ENCODE data around the gene TEAD3. TPM values are rescaled to one million over a fixed set of nuclear protein-coding genes. Genes with fewer than 3 reads are reported as not detected.

TEAD3 gene
- total RNA-seq, 1 donor from 2014 or later: 57.1 TPM

GRCh38 chr6:35425284-35425683 is 71.6 kb downstream of the TEAD3 start:
- H3K27ac Mint-ChIP-seq (ENCODE audit: unreplicated experiment): peak overlapping the region; percentile 71
- H3K9me3 Mint-ChIP-seq (ENCODE audit: low read depth): peaks cover 7% of the 10 kb centered on the region
- H3K4me3 Mint-ChIP-seq (ENCODE audit: unreplicated experiment): no peak overlapping the region
- TF ChIP-seq CTCF (IDR thresholded peaks at IDR 0.05): no peak
- H3K36me3 Mint-ChIP-seq (ENCODE audit: low read depth): peaks cover 10% of the 10 kb centered on the region
- no peak for DNase-seq (ENCODE audit: low spot score)
- peaks cover 52% of the 10 kb centered on the region for H3K4me1 Mint-ChIP-seq (ENCODE audit: low read depth)
- no peaks in the 10 kb centered on the region for H3K27me3 Mint-ChIP-seq (ENCODE audit: low read depth)

Small RNAs within 50 kb of the gene (microRNA-seq; reads per million reads assigned to microRNA genes)
- gene MIR7111 (ENCODE audit: borderline number of aligned reads): not detected

Other genes with a start within 250 kb of the TEAD3 start
- 20.3 to 28.3 TPM (median 22.1 TPM) in 3 replicates for gene ZNF76, start 237.3 kb downstream of the TEAD3 start, total RNA-seq
- 0.82 to 1.1 TPM (median 0.82 TPM) in 3 replicates for gene DEF6, start 199.3 kb downstream of the TEAD3 start, total RNA-seq
- 25.9 to 28.3 TPM (median 27.0 TPM) in 3 replicates for gene PPARD, start 154.5 kb downstream of the TEAD3 start, total RNA-seq
- gene FANCE, start 44.7 kb downstream of the TEAD3 start, total RNA-seq: 5.6 to 7.4 TPM (median 6.8 TPM) in 3 replicates
- gene RPL10A, start 28.7 kb downstream of the TEAD3 start, total RNA-seq: 844 to 899 TPM (median 848 TPM) in 3 replicates
- not detected in 3 replicates for gene TULP1, start 15.8 kb upstream of the TEAD3 start, total RNA-seq
- gene FKBP5, start 191.8 kb upstream of the TEAD3 start, total RNA-seq: 139 to 237 TPM (median 143 TPM) in 3 replicates
- gene ARMC12, start 240.0 kb upstream of the TEAD3 start, total RNA-seq: 1.8 to 1.9 TPM (median 1.8 TPM) in 3 replicates

All from chondrocyte (in vitro differentiated cells).